VCaP (cell line): ENCODE results near the gene NFKBIB.
A peak's percentile ranks its signal among the peaks of the same experiment; 100 is the strongest.

ENCODE experiments used
- H3K27ac ChIP-seq: fragments of 450-650 bp; 2 replicates; pipeline ENCODE4 v1.5.1; 2017
- CTCF ChIP-seq: fragments of 450-650 bp; conservative IDR thresholded peaks from 2 replicates; pipeline ENCODE4 v1.5.1; 2017; ENCODE audit warnings: mild to moderate bottlenecking, moderate library complexity

The NFKBIB gene

GRCh38 chr19:38941979-38942378, 42.2 kb downstream of the NFKBIB start:
- peak overlapping the region; percentile 75; the same call in 1 of the 2 replicates for H3K27ac ChIP-seq
- no peak for TF ChIP-seq CTCF

- TF ChIP-seq CTCF, result no peak
- H3K27ac ChIP-seq, result no peak overlapping the region
Observed at GRCh38 chr19:38942471-38943181, 42.9 kb downstream of the NFKBIB start.

- TF ChIP-seq CTCF, result no peak
- H3K27ac ChIP-seq, result no peak overlapping the region
Observed at GRCh38 chr19:38944981-38945506, 45.3 kb downstream of the NFKBIB start.

GRCh38 chr19:38945562-38946228, 45.9 kb downstream of the NFKBIB start:
- no peak for TF ChIP-seq CTCF

GRCh38 chr19:38946229-38947010, 46.7 kb downstream of the NFKBIB start:
- TF ChIP-seq CTCF, result no peak

More at GRCh38 chr19:38945562-38946228, 45.9 kb downstream of the NFKBIB start:
- H3K27ac ChIP-seq, result no peak overlapping the region

GRCh38 chr19:38949580-38950367, 50.0 kb downstream of the NFKBIB start:
- no peak for TF ChIP-seq CTCF
- H3K27ac ChIP-seq, result peak overlapping the region; percentile 42; the same call in 1 of the 2 replicates

More at GRCh38 chr19:38946229-38947010, 46.7 kb downstream of the NFKBIB start:
- no peak overlapping the region for H3K27ac ChIP-seq
